Amygdala (tissue), 56 donors: Measurements from ENCODE around the gene ALDH3A1.

ENCODE experiments used
- DNase-seq, 56 donors: peaks; one replicate each; lab custom pipeline; 2025; lab: John Stamatoyannopoulos, UW

ALDH3A1 gene

GRCh38 chr17:19743101-19744100, 4.7 kb downstream of the ALDH3A1 start:
- no peak for DNase-seq

GRCh38 chr17:19742495-19742894, 5.6 kb downstream of the ALDH3A1 start:
- DNase-seq, result no peak

DNA sequence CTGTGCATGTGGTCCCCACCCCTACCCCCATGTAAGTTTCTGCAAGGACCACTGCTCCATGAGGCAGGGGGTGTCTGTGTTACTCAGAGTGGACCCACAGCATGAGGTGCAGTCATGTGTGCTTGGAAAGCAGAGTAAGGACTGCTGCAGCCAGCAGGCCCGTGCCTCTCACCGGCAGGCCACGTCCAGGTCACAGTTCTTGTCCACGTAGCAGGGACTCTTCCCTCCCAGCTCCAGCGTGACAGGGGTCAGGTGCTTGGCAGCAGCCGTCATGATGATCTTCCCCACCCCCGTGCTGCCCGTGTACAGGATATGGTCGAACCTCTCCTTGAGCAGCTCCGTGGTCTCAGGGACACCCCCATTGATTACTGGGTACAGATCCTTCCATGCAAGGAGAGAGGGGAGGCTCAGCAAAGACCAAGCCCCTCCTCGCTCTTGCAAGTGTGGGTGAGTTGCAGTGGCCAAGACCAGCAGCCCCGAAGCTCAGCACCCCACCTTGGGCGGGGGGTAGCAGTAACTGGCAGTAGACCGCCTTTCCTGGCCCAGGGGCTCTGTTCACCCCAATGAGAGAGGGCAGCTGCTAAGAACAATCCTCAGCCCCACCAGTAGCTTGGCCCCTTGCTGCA, 6.2 kb downstream of the ALDH3A1 start:
- no peak for DNase-seq

- DNase-seq, result no peak
Measured at GRCh38 chr17:19740933-19741332, 7.2 kb downstream of the ALDH3A1 start.

- no peak for DNase-seq
Measured at GRCh38 chr17:19739241-19740201, 8.6 kb downstream of the ALDH3A1 start.

GRCh38 chr17:19738757-19739156, 9.3 kb downstream of the ALDH3A1 start:
- no peak for DNase-seq

DNA sequence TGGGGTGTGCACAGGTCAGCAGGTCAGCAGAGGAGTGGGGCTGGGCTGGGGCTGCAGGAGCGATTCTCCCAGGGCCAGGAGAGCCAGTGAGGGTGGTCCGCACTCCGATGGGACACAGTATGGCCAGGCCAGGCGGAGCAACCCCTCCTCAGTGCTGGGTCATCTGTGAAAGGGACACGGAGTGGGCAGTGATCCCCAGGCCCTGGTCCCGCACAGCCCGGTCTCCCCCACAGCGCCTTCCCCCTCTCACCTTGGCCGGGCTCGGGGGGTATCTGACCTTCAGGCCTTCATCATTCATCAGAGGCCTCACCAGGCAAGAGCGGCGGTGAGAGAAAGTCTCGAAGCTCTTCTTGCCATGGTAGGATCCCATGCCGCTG, 10.0 kb downstream of the ALDH3A1 start:
- DNase-seq, result no peak

- DNase-seq, result no peak
Measured at GRCh38 chr17:19737305-19738072, 10.6 kb downstream of the ALDH3A1 start.

- DNase-seq, result no peak
Measured at GRCh38 chr17:19736071-19736470, 12.0 kb downstream of the ALDH3A1 start.

GRCh38 chr17:19733953-19734526, 14.1 kb downstream of the ALDH3A1 start:
- DNase-seq, result no peak

GRCh38 chr17:19731626-19732025, 16.5 kb downstream of the ALDH3A1 start:
- DNase-seq, result no peak

GRCh38 chr17:19730843-19731242, 17.3 kb downstream of the ALDH3A1 start:
- DNase-seq, result no peak

- DNase-seq, result no peak
Measured at GRCh38 chr17:19729900-19730299, 18.2 kb downstream of the ALDH3A1 start.

- DNase-seq, result peak in 53 of 56 donors; percentile 23 to 89 (median 64)
Measured at GRCh38 chr17:19728084-19728495, 20.0 kb downstream of the ALDH3A1 start.

GRCh38 chr17:19727501-19728078, 20.5 kb downstream of the ALDH3A1 start:
- peak in 51 of 56 donors; percentile 18 to 94 (median 68) for DNase-seq

GRCh38 chr17:19726631-19727376, 21.3 kb downstream of the ALDH3A1 start:
- no peak for DNase-seq

DNA sequence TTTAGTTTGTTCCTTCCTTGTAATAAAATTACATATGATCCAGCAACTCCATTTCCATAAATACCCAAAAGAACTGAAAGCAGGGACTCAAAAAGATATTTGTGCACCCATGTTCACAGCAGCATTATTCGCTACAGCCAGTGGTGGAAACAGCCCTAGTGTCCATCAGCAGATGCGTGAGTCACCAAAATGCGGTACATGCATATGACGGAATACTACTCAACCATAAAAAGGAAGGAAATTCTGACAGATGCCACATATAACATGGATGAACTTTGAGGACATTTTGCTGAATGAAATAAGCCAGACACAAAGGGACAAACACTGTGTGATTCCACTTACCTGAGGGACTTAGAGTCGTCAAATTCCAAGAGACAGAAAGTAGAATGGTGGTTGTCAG, 22.6 kb downstream of the ALDH3A1 start:
- DNase-seq, result no peak
